ENCODE results near the gene MACROD2. TPM values are rescaled to one million over a fixed set of nuclear protein-coding genes. Genes with fewer than 3 reads are reported as not detected.
"Not testable (repeated sequence)": the region's sequence is repeated elsewhere in the genome, so short reads cannot be mapped to it uniquely, and the experiment has no call there.

The MACROD2 gene
- total RNA-seq, 2 donors from 2014 or later = not detected

GRCh38 chr20:14260367-14260766 is 265.1 kb downstream of the MACROD2 start:
- no peaks in the 10 kb centered on the region for H3K4me1 Mint-ChIP-seq (ENCODE audit: low read depth)
- ATAC-seq (replicated peaks in 1 of 2) = no peak

GRCh38 chr20:14264869-14265268 is 269.6 kb downstream of the MACROD2 start:
- H3K9me3 Mint-ChIP-seq = peaks cover 4 to 11% of the 10 kb centered on the region in 2 donors
- no peak overlapping the region for H3K27ac Mint-ChIP-seq
- DNase-seq (no peak), ATAC-seq (replicated peaks in 1 of 2) (no peak)
- H3K27me3 Mint-ChIP-seq (ENCODE audit: low read depth) = no peaks in the 10 kb centered on the region
- no peaks in the 10 kb centered on the region for H3K4me1 Mint-ChIP-seq (ENCODE audit: low read depth)
- H3K36me3 Mint-ChIP-seq (ENCODE audit: insufficient read depth in 2 of 2) = no peaks in the 10 kb centered on the region
- no peak overlapping the region for H3K4me3 Mint-ChIP-seq

More at GRCh38 chr20:14260367-14260766, 265.1 kb downstream of the MACROD2 start:
- Mint-ChIP-seq H3K27me3 (ENCODE audit: low read depth) (no peaks in the 10 kb centered on the region), H3K4me3 (no peak overlapping the region), H3K9me3 (peaks cover 4 to 10% of the 10 kb centered on the region in 2 donors), H3K27ac (no peak overlapping the region), H3K36me3 (ENCODE audit: insufficient read depth in 2 of 2) (no peaks in the 10 kb centered on the region)
- DNase-seq = no peak

GRCh38 chr20:14266246-14266645 is 270.9 kb downstream of the MACROD2 start:
- Mint-ChIP-seq H3K36me3 (ENCODE audit: insufficient read depth in 2 of 2) (no peaks in the 10 kb centered on the region), H3K27me3 (ENCODE audit: low read depth) (no peaks in the 10 kb centered on the region), H3K4me3 (no peak overlapping the region), H3K4me1 (ENCODE audit: low read depth) (no peaks in the 10 kb centered on the region), H3K9me3 (peaks cover 4 to 11% of the 10 kb centered on the region in 2 donors), H3K27ac (no peak overlapping the region)
- DNase-seq (no peak), ATAC-seq (replicated peaks in 1 of 2) (no peak)

GRCh38 chr20:14270751-14271150 is 275.4 kb downstream of the MACROD2 start:
- DNase-seq; H3K4me1 Mint-ChIP-seq (ENCODE audit: low read depth); H3K36me3 Mint-ChIP-seq (ENCODE audit: insufficient read depth in 2 of 2); H3K9me3 Mint-ChIP-seq; H3K4me3 Mint-ChIP-seq; ATAC-seq (replicated peaks in 1 of 2); H3K27ac Mint-ChIP-seq; H3K27me3 Mint-ChIP-seq (ENCODE audit: low read depth): not testable (repeated sequence)

GRCh38 chr20:14282140-14282539 is 286.8 kb downstream of the MACROD2 start:
- peaks cover 0 to 3% of the 10 kb centered on the region in 2 donors for H3K9me3 Mint-ChIP-seq
- no peaks in the 10 kb centered on the region for H3K4me1 Mint-ChIP-seq (ENCODE audit: low read depth)
- no peaks in the 10 kb centered on the region for H3K36me3 Mint-ChIP-seq (ENCODE audit: insufficient read depth in 2 of 2)
- ATAC-seq (replicated peaks in 1 of 2) (no peak), DNase-seq (no peak)
- H3K27me3 Mint-ChIP-seq (ENCODE audit: low read depth) = no peaks in the 10 kb centered on the region
- no peak overlapping the region for H3K27ac Mint-ChIP-seq
- no peak overlapping the region for H3K4me3 Mint-ChIP-seq

- Mint-ChIP-seq H3K4me3 (no peak overlapping the region), H3K36me3 (ENCODE audit: insufficient read depth in 2 of 2) (no peaks in the 10 kb centered on the region), H3K27me3 (ENCODE audit: low read depth) (no peaks in the 10 kb centered on the region), H3K4me1 (ENCODE audit: low read depth) (no peaks in the 10 kb centered on the region), H3K27ac (no peak overlapping the region), H3K9me3 (peaks cover 1 to 3% of the 10 kb centered on the region in 2 donors)
- ATAC-seq (replicated peaks in 1 of 2) = no peak
- DNase-seq = no peak
Measured at GRCh38 chr20:14284443-14284842, 289.1 kb downstream of the MACROD2 start.

- no peaks in the 10 kb centered on the region for H3K4me1 Mint-ChIP-seq (ENCODE audit: low read depth)
- no peak overlapping the region for H3K4me3 Mint-ChIP-seq
- no peaks in the 10 kb centered on the region for H3K27me3 Mint-ChIP-seq (ENCODE audit: low read depth)
- no peak overlapping the region for H3K27ac Mint-ChIP-seq
- DNase-seq (no peak), ATAC-seq (replicated peaks in 1 of 2) (no peak)
- H3K9me3 Mint-ChIP-seq = peaks cover 1 to 5% of the 10 kb centered on the region in 2 donors
- no peaks in the 10 kb centered on the region for H3K36me3 Mint-ChIP-seq (ENCODE audit: insufficient read depth in 2 of 2)
Measured at GRCh38 chr20:14288341-14289330, 293.3 kb downstream of the MACROD2 start.

GRCh38 chr20:14291502-14291901 is 296.2 kb downstream of the MACROD2 start:
- no peak for ATAC-seq (replicated peaks in 1 of 2)
- no peak overlapping the region for H3K4me3 Mint-ChIP-seq
- no peak overlapping the region for H3K27ac Mint-ChIP-seq
- H3K4me1 Mint-ChIP-seq (ENCODE audit: low read depth) = no peaks in the 10 kb centered on the region
- no peaks in the 10 kb centered on the region for H3K27me3 Mint-ChIP-seq (ENCODE audit: low read depth)
- H3K9me3 Mint-ChIP-seq = peaks cover 4 to 5% of the 10 kb centered on the region in 2 donors
- no peak for DNase-seq
- no peaks in the 10 kb centered on the region for H3K36me3 Mint-ChIP-seq (ENCODE audit: insufficient read depth in 2 of 2)

GRCh38 chr20:14295238-14295637 is 299.9 kb downstream of the MACROD2 start:
- Mint-ChIP-seq H3K4me1 (ENCODE audit: low read depth) (no peaks in the 10 kb centered on the region), H3K36me3 (ENCODE audit: insufficient read depth in 2 of 2) (no peaks in the 10 kb centered on the region), H3K27me3 (ENCODE audit: low read depth) (no peaks in the 10 kb centered on the region), H3K9me3 (peaks cover 7 to 11% of the 10 kb centered on the region in 2 donors), H3K4me3 (no peak overlapping the region), H3K27ac (no peak overlapping the region)
- ATAC-seq (replicated peaks in 1 of 2) = no peak
- no peak for DNase-seq

GRCh38 chr20:14295770-14296309 is 300.5 kb downstream of the MACROD2 start:
- peaks cover 7 to 11% of the 10 kb centered on the region in 2 donors for H3K9me3 Mint-ChIP-seq
- no peaks in the 10 kb centered on the region for H3K36me3 Mint-ChIP-seq (ENCODE audit: insufficient read depth in 2 of 2)
- ATAC-seq (replicated peaks in 1 of 2) (no peak), DNase-seq (no peak)
- no peaks in the 10 kb centered on the region for H3K27me3 Mint-ChIP-seq (ENCODE audit: low read depth)
- no peaks in the 10 kb centered on the region for H3K4me1 Mint-ChIP-seq (ENCODE audit: low read depth)
- H3K27ac Mint-ChIP-seq = no peak overlapping the region
- no peak overlapping the region for H3K4me3 Mint-ChIP-seq

GRCh38 chr20:14299831-14300230 is 304.5 kb downstream of the MACROD2 start:
- Mint-ChIP-seq H3K9me3 (peaks cover 3 to 11% of the 10 kb centered on the region in 2 donors), H3K4me1 (ENCODE audit: low read depth) (no peaks in the 10 kb centered on the region), H3K36me3 (ENCODE audit: insufficient read depth in 2 of 2) (no peaks in the 10 kb centered on the region), H3K4me3 (no peak overlapping the region), H3K27me3 (ENCODE audit: low read depth) (no peaks in the 10 kb centered on the region), H3K27ac (no peak overlapping the region)
- DNase-seq (no peak), ATAC-seq (replicated peaks in 1 of 2) (no peak)

- peaks cover 9 to 15% of the 10 kb centered on the region in 2 donors for H3K9me3 Mint-ChIP-seq
Measured at GRCh38 chr20:14303106-14303505, 307.8 kb downstream of the MACROD2 start.

GRCh38 chr20:14303651-14304050 is 308.3 kb downstream of the MACROD2 start:
- Mint-ChIP-seq H3K4me1 (ENCODE audit: low read depth) (no peaks in the 10 kb centered on the region), H3K27me3 (ENCODE audit: low read depth) (no peaks in the 10 kb centered on the region), H3K27ac (no peak overlapping the region), H3K36me3 (ENCODE audit: insufficient read depth in 2 of 2) (no peaks in the 10 kb centered on the region), H3K4me3 (no peak overlapping the region), H3K9me3 (peaks cover 6 to 13% of the 10 kb centered on the region in 2 donors)
- no peak for ATAC-seq (replicated peaks in 1 of 2)
- no peak for DNase-seq

More at GRCh38 chr20:14303106-14303505, 307.8 kb downstream of the MACROD2 start:
- no peaks in the 10 kb centered on the region for H3K4me1 Mint-ChIP-seq (ENCODE audit: low read depth)
- no peak overlapping the region for H3K4me3 Mint-ChIP-seq
- H3K36me3 Mint-ChIP-seq (ENCODE audit: insufficient read depth in 2 of 2) = no peaks in the 10 kb centered on the region
- DNase-seq = no peak
- no peaks in the 10 kb centered on the region for H3K27me3 Mint-ChIP-seq (ENCODE audit: low read depth)
- H3K27ac Mint-ChIP-seq = no peak overlapping the region
- ATAC-seq (replicated peaks in 1 of 2) = no peak

All from activated T-cell treated with anti-CD3 and anti-CD28 coated beads, Interleukin-2, amount 50 U/mL, for 72 hours (primary cell).